Mucosa of gallbladder (tissue), 1 donor: Measurements from ENCODE around the gene DENND2A. TPM values are rescaled to one million over a fixed set of nuclear protein-coding genes. Genes with fewer than 3 reads are reported as not detected.
"Not testable (repeated sequence)": the region's sequence is repeated elsewhere in the genome, so short reads cannot be mapped to it uniquely, and the experiment has no call there.

ENCODE experiments used
- DNase-seq: peaks from one replicate; pipeline ENCODE4 v3.0.0-alpha.2; 2020; ENCODE audit warnings: low spot score
- total RNA-seq: library from RNA; stranded (reverse); gene quantifications from one replicate; pipeline ENCODE4 v1.2.1, GENCODE V29; 2021
- donor health status: DM: no; HTN: no; CAD: no.

The DENND2A gene
- total RNA-seq, 1 donor from 2014 or later, result 14.0 TPM

GRCh38 chr7:140646931-140647647, 6.5 kb upstream of the DENND2A start:
- DNase-seq, result no peak

- no peak for DNase-seq
Observed at GRCh38 chr7:140645166-140645900, 4.7 kb upstream of the DENND2A start.

GRCh38 chr7:140644761-140645160, 4.1 kb upstream of the DENND2A start:
- not testable (repeated sequence) for DNase-seq

- DNase-seq, result no peak
Observed at GRCh38 chr7:140643416-140643815, 2.8 kb upstream of the DENND2A start.

- no peak for DNase-seq
Observed at GRCh38 chr7:140641524-140642195, 1.0 kb upstream of the DENND2A start.

DNA sequence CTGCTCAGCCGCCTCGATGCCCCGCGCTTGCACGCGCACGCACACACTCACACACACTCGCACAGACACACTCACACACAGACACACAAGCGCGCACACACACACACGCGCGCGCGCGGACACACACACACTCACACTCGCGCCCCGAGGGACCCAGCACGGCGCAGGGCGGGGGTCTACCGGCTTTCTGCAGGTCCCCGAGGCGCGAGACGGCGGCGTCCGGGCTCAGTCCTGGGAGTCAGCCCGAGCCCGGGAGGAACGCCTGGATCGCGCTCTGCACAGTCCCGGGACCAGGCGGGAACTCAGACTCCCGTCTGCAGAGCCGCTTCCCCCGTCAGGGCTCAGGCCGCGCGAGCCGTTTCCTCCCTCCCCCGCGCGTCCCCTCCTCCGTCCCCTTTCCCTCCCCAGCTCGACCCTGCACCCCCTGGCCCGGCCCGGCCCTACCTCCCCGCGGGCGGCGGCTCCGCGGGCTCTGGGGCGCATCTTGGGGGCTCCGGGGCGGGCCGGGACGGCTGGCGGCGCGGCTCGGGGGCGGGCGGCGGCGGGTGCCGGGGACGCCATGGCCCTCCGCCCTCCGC, 464 bp downstream of the DENND2A start:
- peak; percentile 35 for DNase-seq

- peak; percentile 48 for DNase-seq
Observed at GRCh38 chr7:140639366-140640053, 1.1 kb downstream of the DENND2A start.

DNA sequence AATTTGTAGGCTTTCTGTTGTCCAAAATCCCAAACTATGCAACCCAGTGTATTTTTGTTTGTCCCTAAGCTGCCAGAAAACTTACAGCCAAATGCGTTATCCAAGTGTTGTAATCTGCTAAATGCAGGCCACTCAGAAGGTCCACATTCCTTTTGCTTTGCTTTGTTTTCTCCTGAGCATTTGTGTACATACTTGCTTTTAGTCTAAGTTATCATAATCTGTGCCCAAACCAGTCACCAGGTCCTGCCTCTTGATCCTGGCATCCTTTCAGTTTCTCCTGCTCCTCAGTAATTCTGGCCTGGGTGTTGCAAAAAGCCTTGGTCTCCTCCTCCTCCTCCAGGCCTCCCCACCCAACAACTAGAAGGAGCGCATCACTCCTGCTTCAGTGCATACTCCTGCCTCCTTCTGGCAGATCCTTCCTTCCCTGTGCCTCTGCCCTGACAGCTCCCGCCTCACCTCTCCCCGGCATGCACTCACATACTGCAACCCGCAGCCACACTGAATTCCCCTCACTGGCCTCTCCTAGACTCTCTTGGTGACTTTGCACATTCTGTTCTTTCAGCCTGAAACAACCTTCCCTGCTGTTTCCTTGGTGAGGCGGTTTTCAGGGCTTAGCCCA, 2.3 kb downstream of the DENND2A start:
- DNase-seq, result no peak

- DNase-seq, result no peak
Observed at GRCh38 chr7:140637400-140637799, 3.2 kb downstream of the DENND2A start.

DNA sequence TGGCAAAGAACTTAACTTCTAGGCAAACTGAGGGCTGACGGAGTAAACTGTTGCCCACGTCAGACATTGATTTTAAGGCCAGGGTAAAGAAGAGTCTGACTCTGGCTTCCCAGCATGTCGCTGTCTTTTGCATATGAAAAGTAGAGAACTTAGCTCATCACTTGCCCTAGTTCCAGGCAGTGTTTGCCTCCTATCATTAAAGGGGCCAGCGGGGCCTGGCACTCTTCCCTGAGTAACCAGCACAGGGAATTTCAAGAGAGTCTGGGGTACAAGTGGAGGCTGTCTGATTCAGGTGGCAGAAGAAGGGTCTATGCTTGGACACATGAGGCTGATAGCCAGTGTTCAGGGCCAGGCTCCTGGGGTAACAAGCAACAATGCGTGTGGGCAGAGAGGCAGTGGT, 4.8 kb downstream of the DENND2A start:
- no peak for DNase-seq

- DNase-seq, result no peak
Observed at GRCh38 chr7:140635345-140635744, 5.3 kb downstream of the DENND2A start.

DNA sequence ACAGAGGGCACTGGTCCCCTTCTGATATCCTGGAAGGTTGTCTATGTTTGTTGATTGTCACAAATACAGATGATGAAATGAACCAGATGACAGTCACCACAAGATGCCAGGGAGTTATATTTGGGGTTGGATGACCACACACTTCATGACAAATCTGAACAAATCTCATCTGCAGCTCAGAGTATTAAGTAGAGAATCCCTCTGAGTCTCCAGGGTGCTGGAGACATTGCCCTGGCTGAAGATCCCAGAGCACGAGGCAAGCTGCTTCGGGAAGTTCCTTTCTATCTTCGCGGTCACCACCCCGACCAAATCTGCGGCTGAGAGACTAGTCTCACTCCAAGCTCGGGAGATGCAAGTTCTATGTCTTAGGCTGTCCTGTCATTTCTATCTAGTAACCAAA, 9.0 kb downstream of the DENND2A start:
- no peak for DNase-seq

- no peak for DNase-seq
Observed at GRCh38 chr7:140631021-140631420, 9.6 kb downstream of the DENND2A start.

GRCh38 chr7:140625908-140626868, 14.4 kb downstream of the DENND2A start:
- peak; percentile 85 for DNase-seq

GRCh38 chr7:140625192-140625558, 15.4 kb downstream of the DENND2A start:
- DNase-seq, result not testable (repeated sequence)

DNA sequence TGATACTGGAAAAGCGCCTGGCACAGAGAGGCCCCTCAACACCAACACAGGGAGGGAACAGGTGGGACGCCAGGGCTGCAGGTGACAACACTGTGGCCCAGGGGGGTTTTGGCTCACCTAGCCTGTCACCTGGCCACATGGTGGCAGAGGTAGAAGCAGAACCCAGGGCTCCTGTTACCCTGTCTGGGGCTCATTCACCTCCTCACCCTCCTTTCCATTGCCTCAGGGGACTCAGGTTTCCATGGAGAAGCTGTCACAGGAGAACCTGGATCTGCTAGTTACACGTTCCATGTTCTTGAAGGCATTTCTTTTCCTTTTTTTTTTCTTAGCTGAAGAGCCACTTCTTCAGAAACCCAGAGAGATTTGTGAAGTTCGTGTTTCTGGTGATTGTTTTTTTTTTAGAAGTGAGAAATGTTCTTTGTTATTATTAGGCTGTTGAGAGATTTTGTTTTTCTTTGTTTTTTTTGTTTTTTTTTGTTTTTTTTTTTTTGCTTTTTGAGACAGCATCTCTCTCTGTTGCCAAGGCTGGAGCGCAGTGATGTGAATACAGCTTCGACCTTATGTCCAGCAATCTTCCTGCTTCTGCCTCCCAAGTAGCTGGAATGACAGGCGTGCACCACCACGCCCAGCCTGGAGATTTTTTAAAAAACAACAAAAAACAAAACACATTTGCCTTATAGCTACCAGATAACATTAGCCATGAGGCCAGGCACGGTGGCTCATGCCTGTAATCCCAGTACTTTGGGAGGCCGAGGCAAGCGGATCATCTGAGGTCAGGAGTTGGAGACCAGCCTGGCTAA, 16.0 kb downstream of the DENND2A start:
- no peak for DNase-seq

DNA sequence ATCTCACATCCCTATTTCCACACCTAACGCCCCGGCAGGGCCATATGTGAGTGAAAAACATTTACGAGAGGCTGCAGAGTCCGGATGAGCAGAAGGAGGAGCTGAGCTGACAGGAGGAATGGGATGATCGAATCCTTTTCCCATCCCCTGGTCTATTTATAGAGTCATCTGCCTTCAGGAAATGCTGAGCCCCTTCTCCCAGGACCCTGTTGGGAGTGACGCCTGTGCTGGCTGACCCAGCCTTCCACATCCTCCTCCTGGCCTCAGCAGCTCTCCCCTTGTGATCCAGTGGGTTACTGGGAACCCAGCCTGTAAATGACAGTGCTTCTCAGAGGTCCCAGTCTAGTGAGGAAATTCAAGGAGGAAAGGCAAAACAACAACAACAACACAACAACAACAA, 16.6 kb downstream of the DENND2A start:
- DNase-seq, result no peak

GRCh38 chr7:140621401-140622021, 19.1 kb downstream of the DENND2A start:
- DNase-seq, result no peak
